CD4-positive, alpha-beta T cell treated with Interleukin-2 at 100 ng/mL for 4 hours (primary cell): Measurements from ENCODE around the gene EMX1.

ENCODE experiments used
- DNase-seq: peaks from one replicate; pipeline ENCODE4 v3.0.0-alpha.2; 2020; ENCODE audit warnings: low spot score

EMX1 gene

DNA sequence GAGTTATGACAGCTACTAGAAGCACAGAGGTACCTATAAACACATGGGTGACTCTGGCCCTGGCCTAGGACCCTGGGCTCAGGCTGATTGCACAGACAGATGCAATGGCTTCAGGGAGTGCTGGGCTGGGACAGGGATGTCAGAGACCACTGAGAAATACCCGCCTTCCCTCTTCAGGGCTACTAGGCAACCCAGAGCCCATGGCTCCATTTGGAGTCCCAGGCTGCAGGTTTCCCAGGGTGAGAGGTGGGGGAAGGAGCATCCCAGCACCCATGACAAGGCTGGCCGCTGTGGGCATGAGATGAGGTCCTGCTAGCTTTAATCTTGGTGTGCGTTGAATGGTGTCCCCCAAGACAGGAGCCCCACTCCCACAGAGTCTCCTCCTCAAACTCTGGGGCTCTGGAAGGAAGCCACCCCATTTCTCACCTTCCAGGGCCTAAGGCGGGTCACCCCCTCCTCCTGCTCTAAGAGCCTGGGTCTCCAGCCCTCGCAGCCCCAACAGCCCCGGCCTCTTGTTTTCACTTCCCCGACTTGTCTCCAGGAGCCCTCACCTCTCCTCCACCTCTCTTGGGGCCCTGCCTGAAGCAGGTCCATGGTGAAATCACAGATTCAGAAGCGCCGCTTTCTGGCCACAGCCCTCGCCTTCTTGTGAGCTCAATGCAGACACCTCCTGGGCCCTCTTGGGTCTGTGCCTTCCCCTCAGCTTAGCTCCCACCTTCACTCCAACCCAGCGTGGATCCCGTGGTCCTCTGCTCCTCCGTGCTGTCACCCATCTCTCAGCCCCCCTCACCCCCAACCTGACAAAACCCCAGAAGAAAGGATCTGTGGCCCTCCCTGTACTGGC is 41.4 kb downstream of the EMX1 start:
- no peak for DNase-seq

DNA sequence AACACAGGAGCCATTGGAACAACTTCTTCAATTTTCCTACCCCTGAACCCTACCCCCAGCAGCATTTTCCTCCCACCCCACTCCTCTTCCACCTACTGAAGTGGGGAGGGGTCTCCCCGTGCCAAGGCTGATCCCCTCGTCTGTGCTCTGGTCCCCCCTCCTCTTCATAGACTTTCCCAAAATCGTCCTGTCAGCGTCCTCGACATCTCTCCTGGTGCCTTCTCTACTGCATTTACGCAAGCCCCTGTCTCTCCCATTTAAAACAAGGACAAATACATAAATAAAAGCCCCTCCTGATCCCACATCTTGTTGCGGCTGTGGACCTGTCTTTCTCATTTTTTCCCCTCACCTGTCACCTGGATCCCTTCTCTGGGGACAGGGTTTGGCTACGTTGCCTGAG is 42.2 kb downstream of the EMX1 start:
- DNase-seq: no peak

DNA sequence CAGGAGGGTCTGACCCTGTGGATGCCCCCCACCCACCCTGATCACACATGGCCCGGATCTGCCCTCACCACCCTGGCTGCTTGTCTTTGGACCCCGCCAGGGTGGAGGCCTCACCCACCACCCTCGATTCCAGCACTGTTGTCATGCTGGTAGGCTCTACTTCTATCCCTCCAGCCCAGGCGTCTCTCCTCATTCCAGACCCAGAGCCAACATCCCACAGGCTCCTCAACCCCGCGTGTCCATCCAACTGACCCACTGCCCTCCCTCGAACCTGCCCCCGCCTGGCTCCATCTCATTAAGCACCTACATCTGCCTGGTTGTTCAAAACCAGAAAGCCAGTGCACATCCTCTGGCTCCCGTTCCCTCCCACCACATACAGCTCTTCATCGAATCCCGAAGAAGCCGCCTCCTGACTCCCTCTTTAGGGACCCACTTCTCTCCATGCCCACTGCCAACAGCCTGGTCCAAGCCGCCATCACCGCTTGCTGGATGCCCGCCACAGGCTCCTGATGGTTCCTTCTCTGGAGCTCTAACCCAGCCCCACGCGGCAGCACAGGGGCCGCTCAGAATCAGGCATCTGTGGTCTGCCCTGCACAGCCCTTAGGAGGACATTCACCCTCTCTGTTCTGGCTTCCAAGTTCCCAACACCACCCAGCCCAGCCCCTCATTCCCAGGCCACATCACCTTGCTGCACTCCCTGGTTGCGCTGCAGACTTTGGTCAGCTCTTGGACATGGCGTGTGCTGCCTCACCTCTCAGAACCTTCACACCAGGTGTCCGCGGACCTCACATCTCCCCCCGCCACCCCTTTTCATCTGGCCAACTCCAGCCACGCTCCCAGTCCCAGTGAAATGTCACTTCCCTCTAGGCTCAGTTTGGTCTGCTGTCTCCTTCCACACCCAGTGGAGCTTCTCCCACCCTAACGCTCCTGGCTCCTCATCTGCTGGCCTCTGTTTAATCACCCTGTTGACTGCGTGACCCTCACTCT is 43.0 kb downstream of the EMX1 start:
- DNase-seq: no peak

DNA sequence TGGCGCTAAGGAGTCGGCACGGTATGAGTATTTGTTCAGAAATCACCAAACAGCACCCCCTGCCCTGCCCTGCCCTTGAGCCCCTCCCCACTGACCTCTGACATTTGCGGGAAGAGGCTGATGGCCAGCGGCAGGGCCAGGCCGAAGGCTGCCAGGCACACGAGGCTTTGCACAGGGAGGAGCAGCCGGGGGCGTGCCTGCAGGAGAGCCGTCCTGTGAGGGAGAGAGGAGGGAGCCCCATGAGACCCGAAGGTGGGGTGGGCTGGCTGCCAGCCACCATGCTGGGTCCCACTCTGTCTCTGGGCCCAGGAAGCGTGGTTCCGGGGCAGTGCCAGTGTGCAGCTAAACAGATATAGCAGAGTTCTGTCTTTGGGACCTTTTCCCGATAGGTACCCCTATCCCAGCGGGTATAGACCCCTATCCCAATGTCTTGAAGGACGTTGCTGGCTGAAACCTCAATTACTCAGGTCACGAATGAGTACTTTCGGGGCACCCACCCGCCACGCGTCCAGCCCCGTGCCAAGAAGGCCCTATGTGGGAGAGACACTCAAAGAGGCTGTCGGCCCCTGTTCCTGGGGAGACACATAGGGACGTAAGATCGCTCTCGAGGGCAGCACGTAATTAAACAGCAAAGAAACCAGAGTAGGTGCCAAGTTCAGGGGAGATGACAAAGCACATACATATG is 43.9 kb downstream of the EMX1 start:
- no peak for DNase-seq

DNA sequence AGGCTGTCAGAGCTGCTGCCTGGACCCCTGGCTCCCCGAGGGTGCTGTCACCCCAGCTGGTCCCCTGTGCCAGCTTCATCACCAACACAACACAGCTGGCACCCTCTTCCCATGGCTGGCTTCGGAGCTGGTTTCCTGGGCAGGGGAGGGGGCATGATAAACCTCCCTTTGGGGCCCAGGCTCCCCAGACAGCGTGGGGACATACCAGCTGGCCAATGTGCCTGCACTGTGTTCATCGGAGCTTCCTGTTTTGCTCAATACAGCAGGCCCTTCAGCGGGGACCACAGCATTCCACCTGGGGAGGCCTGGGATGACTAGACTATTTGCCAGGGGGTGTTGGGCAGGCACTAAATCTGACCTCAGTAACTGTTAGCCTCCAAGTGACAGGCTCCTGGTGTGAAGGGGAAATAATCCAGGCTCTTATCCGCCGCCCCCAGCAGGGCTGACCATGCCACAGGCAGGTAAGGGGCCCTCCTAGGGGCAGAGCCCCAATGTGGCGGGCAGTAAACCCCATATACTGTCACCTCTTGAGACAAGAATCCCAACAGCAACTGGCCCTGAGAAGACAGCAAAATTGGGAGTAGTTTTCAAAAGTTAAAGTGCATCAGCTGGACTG is 44.6 kb downstream of the EMX1 start:
- no peak for DNase-seq

DNA sequence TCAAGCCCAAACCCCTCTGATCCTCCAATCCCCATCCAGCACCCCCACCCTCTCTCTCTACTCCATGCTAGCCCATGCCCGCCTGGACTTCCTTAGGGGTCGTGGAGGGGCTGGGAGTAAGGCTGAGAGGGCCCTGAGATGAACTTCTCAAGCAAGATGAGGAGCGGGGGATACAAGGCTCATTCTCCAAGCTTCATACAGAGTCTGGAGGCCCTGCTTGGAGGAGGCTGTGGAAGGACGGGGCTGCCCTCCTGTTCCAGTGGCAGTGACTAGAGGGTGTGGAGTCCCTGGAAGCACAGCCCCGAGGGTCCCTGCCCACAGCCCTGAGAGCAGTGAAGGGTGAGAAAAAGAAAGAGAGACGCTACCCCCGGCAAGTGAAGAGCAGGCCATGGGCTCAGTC is 45.6 kb downstream of the EMX1 start:
- no peak for DNase-seq

DNA sequence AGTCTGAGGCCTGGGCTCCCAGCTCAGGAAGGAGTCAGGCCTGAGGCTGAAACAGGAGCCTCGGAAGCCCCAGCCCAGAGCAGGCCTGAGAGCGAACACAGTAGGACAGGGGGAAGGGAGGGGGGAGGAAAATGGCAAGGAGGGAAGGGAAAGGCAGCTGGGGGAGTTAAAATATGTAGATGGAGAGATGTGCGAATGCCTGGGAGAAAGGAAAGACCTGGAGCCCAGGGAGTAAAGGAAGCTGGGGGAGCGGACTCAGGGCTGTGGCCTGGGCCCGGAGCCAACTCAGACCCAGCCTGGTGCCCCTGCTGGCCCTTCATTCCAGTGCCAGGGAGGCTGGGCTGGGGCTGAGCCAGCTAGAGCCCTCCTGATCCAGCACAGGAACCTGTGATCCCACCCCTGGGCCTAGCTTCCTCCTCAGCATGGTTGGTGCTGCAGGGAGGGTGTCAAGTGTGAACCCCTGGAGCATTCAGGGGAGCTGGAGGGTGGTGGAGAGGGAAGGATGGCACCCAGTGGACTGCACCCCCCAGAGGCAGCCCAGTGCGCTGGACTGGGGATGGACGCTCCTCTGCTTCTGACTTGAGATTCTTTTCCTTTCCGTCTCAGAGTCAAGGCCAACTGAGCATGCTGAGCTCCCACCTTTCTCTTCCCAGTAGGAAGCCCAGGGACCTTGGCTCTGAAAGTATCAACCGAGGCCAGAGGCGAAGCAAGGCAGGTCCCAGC is 46.3 kb downstream of the EMX1 start:
- DNase-seq: no peak

DNA sequence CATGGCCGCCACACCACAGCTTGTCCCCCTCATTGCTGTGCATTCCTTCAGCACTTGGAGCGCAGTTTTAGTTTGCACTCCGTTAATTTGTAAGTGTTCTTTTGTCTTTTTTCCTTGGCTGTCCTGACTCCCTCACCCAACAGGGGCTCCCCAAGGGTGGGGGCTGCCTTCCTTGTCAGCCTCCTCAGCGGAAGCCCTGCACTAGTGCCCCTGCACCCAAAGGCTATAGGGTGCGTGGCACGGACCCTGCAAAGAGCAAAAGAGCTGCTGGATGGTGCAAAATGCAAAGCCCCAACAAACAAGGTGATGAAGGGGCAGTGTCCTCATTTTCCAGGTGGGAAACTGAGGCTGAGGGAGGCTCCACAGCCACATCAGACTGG is 46.8 kb downstream of the EMX1 start:
- no peak for DNase-seq

DNA sequence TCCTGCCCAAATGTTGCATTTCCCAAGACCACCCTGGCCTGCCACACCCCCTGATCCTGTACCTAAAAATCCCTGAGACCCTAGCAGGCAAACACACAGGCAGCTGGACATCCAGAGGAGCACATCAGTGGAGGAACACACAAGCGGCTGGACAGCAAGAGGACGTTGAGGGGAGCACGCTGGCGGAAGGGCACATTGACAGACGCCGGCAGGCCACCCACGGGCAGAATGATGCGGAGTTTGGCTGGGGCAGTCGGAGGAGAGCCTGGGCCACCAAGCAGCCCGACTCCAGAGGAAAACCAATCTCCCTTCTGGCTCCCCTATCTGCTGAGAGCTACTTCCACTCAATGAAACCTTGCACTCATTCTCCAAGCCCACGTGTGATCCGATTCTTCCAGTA is 47.7 kb downstream of the EMX1 start:
- no peak for DNase-seq

DNA sequence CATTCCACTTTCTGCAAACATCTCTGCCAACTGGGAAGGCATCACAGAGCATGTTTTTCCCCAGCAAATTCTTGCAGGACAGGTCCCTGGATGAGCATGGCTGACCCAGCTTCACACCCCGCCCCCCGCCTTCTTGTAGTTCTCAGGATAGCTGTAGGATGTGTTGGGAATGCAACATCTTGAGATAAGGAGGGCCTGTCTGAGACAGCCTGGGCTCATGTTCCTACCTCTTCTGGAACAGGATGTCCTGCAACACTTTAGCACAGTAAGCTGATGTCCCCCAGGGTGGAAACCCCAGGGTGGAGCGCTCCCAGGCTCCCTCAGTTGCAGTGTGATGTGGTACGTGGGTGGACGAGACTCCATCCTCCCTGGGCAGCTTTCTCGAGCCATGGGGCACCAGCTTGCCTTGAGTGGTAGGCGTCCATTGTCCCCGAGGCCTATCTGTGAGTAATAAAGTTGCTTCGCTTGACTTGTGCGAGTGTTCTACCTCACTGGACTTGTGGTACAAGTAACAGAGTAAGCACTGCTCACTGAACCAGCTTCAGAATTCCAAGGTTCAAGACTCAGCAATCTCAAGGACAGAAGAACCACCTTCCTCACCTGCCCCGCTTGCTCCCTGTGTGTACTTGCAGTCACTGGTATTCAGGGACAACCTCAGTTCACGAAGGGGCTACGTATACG is 48.6 kb downstream of the EMX1 start:
- no peak for DNase-seq

DNA sequence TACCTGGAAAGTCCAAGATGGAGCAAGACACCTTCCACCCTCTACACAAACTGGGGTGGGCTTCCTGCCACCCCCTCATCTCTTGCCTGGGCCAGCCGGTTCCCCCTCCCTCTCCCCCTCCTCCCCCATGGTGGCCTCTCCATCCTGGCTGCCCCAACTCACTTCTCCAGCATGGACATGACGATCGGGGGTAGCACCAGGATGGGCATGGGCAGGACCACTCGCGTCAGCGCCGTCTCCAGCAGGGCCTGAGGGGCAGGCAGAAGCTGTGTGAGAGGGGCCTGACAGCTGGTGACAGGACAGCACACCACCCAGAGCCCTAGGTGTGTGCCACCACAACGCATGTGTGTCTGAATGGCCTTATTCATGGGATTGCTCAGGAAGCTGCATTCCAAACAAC is 51.0 kb downstream of the EMX1 start:
- no peak for DNase-seq

DNA sequence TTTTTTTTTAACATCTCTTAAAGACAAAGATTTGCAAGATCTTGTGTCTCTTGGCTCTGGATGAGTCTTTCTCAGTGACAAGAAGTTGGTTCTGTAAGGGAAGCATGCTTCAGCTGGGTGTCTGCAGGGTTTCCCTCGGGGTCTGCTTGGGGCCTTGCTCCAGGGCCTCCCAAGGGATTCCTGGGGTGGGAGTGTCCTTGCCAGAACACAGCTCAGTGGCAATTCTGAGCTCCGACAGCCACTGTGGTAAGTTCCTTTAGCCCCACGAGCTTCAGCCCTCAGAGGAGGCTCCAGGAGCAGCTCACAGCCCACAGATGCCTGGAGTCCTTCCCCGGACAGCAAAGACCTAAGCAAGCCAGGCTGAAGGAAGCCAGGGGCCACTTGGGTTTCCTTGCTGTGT is 52.4 kb downstream of the EMX1 start:
- no peak for DNase-seq

DNA sequence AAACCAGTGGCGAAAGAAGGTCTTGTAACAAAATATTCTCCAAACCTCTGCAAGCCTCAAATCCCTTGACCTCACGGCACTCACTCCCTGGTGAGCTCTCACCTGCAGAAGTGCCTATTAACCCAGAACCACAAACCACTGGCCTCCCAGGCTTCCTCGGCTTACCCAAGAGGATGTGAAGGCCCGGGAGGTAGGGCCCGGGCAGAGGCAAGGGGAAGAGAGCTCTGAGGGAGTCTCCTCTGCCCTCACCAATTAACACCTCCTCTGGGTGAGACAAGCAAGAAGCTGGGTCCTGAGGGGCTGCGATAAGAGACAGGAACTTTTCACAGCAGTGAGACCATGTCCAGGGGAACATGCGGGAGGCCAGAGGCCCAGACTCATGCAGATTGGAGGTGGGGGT is 53.7 kb downstream of the EMX1 start:
- no peak for DNase-seq

DNA sequence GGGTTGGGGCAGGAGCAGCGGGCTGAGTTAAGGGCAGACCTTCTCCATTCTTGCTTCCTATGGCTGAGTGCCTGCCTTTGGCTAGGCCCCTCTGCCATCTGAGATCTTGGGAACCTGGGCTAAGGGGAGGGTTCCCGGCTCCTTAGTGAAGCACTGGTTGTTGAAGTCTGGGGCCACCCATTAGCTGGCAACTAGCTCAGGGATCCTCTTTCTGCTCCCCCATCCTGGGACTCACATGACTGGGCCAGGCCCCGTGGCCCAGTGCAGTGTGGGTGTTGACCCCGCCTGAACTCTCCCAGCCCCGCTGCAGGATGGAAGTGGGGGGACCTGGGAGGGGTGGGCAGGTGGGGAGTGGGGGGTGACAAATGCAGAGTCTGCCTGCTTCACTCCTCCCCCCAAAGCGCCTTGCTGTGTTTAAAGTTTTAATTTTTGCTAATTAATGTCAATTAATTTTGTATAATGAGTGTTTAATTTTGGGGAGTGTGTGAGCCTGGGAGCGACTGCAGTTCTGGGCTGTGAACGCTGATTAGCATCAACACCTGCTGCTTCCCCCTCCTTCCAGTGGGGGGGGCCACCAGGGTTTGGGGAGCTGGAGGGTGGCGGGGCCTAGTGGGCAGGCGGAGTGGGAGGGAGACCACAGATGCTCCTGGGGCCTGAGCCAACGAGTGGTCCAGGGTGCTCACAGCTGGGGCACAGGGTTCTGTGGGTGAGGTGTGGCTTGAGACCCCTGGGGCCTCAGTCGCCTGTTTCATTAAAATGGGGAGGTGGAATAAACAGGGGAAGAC is 55.2 kb downstream of the EMX1 start:
- no peak for DNase-seq

DNA sequence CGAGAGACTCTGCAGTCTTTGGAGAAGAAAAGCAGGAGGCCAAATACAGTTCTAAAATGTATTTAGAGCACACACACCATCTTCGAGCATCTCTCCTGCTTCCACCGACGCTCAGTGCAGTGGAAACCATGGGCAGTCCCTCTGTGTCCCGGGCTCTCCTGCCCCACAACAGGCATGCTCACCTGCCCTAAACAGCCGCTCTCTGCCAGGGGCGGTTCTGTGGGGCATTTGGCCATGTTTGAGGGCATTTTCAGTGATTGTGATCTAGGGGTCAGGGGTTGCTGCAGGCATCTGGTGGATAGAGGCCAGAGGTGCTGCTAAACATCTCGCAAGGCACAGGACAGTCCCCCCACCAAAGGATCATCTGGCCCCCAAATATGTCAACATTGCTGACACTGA is 55.8 kb downstream of the EMX1 start:
- no peak for DNase-seq

DNA sequence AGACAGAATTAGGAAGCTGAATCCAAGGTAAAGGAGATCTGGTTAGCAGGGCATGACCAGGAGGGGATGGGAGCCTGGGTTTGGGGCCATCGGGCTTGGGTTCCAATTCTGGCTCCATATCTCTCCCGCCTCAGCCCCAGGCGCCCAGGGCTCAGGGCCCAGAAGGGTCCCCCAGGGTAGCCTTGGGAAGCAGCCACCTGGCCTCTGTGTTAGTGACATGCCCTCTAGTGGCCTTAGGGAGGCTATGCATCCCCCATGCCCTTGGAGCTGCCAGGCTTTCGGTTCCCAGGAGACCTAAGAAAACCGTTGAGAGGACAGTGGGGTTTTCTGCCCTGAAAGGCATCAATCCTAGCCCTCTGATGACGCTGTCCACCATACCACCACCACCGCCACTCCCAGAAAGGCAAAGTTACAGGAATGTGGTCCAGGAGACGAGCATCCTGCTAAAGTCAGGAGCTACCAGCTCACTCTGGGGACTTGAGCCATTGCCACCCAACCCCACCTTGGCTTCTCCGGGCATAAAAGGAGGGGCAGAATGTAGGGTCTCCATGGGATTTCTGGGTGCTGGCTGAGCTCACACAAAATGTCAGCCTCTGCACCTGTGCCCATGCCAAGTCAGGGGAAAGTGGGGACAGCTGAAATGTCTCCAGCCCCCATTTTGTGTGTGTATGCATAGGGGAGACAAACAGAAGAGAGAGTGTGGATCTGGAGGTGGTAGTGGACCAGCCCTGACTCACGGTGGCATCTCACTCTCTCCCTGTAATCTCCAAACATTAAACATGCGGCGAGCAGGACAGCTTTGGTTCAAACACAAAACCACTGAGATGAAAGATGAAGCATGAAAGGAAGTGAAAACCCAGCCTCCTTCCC is 56.5 kb downstream of the EMX1 start:
- DNase-seq: peak; percentile 29

DNA sequence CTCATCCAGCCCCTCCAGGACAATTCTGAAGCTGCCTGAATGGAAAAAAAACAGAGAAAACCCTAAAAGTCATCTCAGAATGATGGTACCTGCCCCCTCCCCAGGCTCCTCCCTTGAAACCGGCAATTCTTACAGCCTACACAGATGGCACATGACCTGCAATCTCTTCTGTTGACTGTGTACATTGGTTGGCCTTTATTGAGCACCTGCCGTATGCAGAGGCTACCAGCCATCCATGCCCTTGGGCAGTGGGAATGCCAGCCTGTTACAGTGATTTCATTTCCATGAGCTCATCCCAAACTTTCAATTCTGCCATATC is 57.1 kb downstream of the EMX1 start:
- no peak for DNase-seq

DNA sequence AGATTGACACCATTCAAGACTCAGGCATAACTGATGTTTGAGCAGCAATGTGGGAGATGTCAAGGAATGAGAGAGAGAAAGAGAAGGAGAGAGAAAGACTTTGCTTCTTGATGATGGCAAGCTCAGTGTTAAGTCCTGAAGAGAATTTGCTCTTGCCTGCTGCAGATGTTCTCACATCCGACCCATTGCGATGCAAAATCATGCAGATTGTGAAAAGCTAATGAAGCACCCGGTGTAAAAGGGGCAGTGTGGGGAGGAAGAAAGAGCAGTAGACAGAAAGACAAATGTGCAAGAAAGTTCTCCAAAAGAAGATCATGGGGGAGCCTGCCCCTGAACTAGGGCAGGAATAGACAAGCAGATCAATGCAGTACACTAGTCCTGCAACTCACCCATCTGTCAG is 57.7 kb downstream of the EMX1 start:
- DNase-seq: no peak

DNA sequence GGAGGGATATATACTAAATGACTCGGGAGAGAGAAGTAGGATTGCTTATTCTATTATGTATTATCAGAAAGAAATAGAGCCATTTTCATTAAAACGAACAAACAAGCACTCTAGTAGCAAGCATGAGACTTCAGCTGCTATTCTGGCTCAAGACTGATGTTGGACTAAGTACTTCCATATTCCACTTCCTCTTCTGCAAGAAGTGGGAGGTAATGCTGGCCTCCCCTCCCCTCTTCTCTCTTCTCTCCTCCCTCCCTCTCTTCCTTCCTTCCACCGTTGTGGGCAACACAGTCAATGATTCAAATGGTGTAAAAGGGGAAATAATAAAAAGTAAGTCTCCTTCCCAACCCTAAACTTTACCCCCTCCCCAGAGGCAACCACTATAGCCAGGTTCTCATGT is 62.6 kb downstream of the EMX1 start:
- no peak for DNase-seq
